ENCODE data around the gene LRRC8B. TPM values are rescaled to one million over a fixed set of nuclear protein-coding genes. Genes with fewer than 3 reads are reported as not detected.
A peak's percentile ranks its signal among the peaks of the same experiment; 100 is the strongest.
"Not testable (repeated sequence)": the region's sequence is repeated elsewhere in the genome, so short reads cannot be mapped to it uniquely, and the experiment has no call there.

The LRRC8B gene
- polyA plus RNA-seq, 3 donors: 10.5 to 10.6 (median 10.6) TPM

DNA sequence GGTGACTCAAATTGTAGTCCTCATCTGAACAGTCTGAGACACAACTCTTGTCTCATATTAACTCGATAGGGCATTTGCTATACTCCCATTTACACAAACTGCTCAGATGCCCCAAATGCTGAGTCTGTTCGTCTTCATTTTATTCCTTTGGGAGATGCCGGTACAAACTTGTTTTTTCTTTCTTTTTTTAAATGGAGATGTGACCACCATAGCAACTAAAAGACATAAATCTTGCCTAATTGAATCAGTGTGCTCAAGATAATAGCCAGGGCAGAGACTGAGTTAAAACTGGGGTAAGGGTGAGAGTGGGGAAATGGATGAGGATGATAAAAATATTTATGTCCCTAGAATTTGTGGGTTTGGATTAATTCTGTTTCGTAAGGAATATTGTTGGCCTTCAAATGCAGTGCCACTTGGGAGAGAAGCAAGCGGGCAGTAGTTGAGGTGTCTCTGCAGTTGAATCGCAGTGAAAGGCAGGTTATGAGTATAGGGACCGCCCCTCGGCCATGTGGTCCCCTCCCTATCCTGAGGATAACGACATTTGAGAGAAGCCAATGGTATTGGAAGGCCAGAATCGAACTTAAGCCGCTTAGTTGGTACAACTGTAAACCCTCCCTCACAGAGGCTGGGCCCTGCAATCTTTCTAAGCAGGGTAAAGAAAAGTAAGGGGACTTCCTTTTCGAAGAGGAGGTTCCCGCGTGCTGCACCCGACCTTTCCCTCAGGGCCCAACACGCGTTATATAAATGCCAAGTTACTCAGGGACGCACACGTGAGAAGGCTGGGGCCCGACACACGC lies 859 bp upstream of the LRRC8B start:
- peak; percentile 52 to 61 (median 56) for DNase-seq (ENCODE audit: low read depth in 3 of 3, low spot score in 2 of 3)

DNA sequence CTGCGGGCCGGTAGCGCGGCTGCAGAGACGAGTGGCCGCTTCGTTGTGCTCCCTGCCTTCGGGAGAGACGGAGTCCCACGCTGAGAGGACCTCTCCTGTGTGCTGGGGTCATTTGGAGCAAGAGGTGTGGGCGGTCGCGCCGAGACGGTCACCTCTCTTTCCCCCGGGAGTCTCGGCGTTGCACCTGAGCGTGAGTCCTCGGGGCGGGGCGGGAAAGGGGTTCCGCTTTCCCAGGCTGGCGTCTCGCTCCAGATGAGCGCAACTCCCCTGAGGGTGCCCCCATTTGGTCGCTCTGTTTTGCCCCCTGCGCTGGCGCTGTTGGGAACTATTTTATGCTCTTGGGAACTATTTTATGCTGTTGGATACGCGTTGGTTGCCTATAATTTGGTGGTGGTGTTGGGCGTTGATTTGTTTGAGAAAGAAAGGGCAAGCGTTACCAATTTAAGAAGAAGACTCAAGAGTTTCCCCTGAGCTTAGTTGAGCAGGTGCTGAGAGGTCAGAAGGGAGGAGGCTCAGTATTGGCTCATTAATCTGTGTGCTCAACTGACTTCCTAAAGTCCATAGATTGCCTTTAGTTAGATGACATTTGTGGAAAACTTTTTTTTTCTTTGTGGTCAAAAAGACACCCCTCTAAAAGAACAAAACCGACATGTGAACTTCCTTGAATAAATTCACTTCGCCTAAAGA lies 683 bp downstream of the LRRC8B start:
- peak in 2 of 3 donors; percentile 29 to 30 for DNase-seq (ENCODE audit: low read depth in 3 of 3, low spot score in 2 of 3)

DNA sequence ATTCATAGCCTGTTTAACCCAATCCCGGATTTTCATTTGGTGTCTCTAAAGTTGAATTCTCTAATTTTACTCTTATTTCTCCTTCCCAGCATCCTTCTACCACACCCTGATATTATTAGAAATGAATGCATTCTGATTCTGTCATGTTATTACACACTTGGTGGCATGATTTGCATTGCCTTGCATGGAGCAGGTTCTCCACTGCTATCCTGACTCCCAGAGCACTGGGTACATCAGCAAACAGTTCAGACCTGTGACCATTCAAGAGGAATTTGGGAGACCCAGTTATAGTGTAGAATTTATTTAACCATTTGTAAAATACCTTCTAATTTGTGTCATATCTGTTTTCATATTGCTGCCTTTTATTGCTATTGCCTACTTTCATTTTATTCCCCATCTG lies 2.6 kb downstream of the LRRC8B start:
- DNase-seq (ENCODE audit: low read depth in 3 of 3, low spot score in 2 of 3): no peak

DNA sequence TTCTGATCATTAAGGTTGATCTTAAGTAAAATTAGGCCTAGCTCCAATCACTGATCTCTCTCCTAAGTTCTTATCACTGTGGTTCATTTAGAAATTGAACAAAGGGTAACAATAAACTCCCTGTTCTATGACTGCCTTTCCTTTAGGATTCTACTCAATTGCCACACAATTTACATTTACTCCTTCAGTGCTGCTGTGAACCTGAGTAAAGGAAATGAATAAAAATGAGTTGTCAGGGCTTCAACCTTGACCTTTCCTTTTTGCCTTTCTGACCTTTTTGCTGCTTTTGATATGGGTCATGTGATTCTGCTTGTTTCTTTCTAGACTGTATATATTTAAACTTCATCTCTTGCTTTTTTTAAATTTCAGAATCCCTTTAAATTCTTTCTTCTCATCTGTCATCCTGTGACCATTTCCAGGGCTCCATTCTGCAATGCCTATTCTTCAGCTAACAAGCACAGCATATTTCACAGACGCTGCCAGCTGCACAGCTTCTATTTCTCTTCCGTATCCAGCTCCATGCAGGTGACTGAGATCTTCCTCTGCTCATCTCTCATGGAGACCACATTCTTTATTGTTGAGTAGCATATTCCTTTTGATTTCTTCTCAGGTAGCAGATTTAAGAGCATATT lies 3.2 kb downstream of the LRRC8B start:
- DNase-seq (ENCODE audit: low read depth in 3 of 3, low spot score in 2 of 3): no peak

DNA sequence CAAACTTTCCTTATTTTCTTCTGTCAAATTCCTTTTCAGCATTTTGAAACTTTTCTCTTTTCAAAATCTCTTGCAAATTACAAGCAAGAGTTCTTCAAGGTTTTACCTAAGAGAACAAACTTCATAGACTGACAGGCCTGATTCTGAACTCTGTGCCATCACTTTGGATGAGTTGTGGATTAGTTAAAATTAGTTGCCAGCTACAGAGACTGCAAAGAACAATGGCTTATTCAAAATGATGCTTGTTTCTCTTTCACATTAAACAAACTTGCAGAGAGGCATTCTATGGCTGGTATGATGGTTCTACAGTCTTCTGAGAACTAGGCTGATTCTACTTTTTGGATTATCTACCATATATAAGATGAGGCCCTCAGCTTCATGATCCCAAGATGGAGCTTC lies 3.8 kb downstream of the LRRC8B start:
- DNase-seq (ENCODE audit: low read depth in 3 of 3, low spot score in 2 of 3): no peak

DNA sequence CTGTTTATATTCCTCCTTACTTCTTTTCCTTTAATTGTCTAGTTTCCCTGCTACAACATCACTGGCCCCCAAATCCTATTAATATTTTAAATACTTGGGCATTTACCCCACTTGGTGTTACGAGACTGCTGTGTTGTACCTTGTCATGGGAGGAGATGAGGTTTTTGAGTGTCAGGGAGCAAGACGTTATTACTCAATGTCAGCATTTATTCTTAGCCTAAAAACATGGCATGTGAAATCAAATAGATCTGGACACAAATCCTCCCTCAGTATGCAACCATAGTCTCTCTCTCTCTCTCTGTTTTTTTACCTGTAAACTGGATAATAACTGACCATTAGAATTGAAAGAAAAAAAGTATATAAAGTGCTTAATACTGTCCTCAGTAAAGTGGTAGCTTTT lies 4.6 kb downstream of the LRRC8B start:
- no peak for DNase-seq (ENCODE audit: low read depth in 3 of 3, low spot score in 2 of 3)

DNA sequence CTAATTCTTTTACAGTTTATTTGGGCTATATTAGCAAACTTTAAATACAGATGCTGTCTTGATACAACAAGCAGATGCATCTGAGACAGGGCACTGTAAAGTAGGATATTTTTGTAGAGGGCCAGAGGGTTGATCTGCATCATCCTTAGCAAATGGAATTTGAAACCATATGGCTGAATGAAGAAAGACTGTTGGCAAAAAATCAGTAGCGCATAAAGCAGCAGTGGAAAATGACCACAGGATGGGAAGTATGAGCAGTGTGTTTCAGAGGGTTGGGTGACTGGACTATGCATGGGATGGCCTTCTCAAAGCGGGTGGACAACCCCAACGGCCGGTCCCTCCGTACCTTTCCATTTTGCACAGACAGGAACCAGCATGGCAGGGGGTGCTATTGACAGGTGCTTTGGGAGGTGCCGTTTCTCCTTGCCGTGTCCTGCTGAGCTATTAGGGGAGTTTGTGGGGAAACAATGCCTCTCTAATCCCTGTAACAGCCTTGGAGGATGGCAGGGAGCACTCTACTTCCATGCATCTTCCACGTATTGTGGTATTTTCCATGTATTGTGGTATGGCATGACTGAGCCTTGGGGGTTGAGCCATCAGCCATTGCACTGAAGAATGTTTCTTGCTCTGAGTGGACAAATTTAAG lies 5.9 kb downstream of the LRRC8B start:
- DNase-seq (ENCODE audit: low read depth in 3 of 3, low spot score in 2 of 3): no peak

DNA sequence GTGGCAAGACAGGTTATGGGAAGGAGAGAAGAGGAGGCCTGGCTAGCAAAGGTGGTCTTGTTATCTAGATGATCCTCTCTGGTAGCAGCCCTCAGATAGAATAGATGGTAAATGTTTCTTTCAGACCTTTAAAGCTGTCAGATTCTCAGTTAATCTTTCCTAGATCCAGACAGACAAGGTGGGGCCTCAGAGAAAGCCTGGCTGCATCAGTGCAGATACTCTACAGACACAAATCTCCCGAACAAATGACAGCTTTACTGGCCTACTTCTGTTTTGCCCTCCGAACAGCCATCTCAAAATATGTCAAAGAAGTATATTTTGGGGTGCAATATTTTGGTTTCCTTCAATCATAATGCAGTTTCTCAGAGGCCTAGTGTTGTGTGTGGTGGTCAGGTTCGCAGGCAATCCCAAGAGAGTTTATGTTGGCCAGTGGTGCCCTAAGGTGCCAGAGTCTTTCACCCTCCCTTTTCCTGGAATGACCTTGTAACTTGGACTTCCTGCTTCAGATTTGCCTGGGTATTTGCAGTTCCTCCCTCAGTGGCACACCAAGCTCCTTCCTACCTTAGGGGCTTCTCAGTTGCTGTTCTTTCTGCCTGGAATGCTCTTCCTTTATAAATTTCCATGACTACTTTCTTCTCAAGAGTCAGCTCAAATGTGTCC lies 7.0 kb downstream of the LRRC8B start:
- no peak for DNase-seq (ENCODE audit: low read depth in 3 of 3, low spot score in 2 of 3)

DNA sequence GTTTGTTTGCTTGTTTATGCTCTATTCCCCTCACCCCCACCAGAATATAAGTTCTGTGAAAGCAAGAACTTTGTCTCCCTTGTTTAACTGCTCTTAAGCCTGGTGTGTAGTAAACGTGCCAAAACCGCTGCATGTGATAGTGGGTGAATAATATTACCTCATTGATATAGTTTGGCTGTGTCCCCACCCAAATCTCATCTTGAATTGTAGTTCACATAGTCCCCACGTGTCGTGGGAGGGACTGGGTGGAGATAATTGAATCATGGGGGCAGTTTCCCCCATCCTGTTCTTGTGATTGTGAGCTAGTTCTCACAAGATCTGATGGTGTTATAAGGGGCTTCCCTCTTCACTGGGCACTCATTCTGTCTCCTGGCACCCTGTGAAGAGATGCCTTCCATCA lies 7.6 kb downstream of the LRRC8B start:
- no peak for DNase-seq (ENCODE audit: low read depth in 3 of 3, low spot score in 2 of 3)

DNA sequence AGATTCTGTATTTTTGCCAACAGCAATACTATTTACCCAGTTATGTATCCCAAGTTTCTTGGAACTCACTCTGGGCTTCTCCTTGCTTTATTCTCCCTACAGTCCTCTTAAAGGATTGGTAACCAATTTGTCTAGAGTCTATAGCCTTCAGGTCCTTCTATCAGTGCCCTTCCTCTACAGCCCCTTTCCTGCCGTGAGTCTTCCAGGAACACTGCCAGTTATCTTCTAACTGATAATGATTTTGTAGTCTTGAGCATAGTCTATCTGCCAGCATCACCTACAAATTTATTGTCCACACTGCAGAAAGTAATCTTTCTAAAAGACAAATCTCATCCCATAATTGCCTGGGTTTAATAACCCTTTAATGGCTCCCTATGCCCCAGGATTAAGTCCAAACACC lies 8.2 kb downstream of the LRRC8B start:
- no peak for DNase-seq (ENCODE audit: low read depth in 3 of 3, low spot score in 2 of 3)

DNA sequence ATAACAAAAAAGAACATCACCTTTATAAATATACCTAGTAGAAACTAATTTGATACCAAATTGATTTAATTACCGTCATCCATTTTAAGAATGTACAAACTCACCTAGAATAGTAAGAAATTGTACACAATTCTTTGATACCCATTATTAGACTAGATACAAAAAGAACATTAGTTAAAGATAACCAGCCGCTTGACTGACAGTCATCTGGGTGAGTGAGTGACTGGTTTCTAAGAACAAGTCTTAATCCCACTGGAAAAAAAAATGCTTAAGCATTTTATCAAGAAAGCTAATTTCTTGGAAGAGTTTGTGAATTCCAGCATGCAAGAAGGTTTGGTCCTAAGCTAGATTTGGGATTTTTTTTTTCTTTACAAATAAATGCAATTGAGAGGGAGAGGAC lies 10.9 kb downstream of the LRRC8B start:
- DNase-seq (ENCODE audit: low read depth in 3 of 3, low spot score in 2 of 3): no peak

DNA sequence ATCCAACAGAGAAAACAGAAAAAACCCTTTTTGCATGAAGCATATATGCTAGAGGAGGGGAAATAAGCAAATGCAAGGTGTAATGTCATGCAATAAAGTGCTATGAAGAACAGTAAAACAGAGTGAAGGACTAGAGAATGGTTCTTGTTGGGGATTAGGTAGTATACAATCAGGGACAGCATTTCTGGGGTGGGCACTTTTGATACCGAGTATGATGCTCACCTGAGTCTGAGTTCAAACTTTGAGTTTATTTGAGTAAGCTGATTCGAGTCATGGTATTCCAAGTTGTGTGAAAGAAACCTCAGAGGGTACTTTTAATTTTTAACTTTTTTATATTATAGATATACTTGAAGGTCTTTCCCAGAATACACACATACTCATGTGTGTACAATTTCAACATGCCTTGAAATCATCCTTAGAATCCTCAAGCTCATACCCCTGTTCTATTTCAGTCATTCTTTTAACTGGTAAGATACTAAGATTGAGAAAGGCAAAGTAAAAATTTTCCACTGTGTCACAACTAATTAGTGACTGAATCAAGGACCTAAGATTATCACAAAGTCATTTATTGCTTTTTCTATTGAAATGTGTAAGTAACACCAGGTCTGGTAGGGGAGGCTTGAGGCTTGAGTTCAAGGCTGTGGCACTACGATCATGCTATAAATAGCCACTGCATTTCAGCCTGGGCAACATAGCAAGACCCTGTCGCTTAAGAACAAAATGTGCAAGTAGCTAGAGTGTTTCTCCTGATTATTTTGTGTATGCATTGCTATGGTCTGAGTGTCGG lies 12.1 kb downstream of the LRRC8B start:
- DNase-seq (ENCODE audit: low read depth in 3 of 3, low spot score in 2 of 3): no peak

DNA sequence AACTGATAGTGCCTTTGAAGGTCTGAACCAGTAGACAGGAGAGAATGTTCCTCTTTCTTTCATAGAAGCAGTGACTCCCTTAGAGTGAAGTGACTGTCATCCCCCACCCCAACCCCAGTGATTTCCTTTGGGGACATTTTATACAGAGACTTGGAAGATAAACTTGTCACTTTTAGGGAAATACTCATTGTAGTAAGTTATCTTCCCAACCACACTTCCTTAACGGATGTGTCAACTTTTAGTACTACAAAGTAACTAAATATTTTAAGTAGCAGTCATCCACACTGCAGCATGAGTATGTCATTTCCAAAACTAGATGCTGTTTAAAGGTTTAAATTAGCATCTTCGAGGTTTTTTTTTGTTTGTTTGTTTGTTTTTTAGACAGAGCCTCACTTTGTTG lies 13.7 kb downstream of the LRRC8B start:
- DNase-seq (ENCODE audit: low read depth in 3 of 3, low spot score in 2 of 3): no peak

DNA sequence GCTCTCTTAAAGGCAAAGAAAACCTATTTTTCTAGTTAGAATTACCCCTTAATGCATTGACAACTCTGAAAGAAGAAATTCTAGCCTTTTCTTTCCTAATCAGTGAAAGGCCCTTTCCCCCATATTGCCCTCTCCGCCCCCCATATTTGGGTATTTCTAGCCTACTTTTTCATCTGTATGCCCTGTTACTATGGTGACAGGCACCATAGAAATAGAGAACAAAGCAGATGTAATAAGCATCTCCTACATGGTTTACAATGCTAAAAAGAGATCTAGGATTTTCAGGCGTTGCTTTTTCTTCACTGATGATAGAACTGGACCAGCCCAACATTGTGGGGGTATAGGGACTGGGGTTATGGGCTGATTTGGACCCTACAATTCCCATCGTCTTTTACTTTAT lies 14.5 kb downstream of the LRRC8B start:
- no peak for DNase-seq (ENCODE audit: low read depth in 3 of 3, low spot score in 2 of 3)

DNA sequence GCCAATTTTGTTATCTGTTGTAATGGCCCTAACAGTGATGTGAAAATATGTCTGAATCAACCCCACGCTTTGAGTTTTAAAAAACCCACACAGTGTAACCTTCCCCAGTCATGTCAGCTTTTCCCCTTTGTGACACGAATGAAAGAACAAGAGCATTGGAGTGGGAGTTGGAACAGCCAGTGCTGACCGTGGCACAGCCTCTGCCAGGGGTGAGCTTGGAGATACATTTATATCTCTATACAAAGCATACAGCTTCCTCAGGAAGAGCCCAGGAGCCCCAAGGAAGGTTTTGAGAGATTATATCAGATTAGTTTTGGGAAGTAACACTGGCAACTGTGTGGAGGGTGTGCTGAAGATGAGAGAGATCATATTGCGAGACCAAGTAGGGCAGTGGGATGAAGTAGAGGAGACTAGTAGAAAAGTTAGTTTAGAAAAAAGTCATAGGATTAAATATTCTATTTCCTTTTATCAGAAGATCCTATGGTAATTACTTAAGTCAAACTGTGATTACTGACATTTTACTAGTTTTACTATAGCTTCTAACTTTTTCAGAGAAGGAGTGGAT lies 15.9 kb downstream of the LRRC8B start:
- DNase-seq (ENCODE audit: low read depth in 3 of 3, low spot score in 2 of 3): no peak

DNA sequence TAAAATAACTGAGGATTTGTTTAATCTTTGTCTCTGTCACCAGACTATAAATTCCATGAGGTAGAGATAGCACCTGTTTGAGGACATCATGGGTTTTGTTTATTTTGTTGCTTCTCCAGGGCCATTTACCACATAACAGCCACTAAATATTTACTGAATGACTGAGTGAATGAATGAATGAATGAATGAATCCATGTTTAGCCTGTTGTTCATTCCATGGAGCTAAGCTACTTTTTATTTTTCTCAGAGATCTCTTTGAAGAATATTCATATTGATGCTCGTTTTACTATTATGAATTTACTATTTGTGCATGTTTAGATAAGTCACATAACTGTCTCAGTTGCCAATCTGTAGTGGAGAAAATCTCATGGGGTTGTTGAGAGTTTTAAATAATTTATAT lies 17.7 kb downstream of the LRRC8B start:
- DNase-seq (ENCODE audit: low read depth in 3 of 3, low spot score in 2 of 3): no peak

DNA sequence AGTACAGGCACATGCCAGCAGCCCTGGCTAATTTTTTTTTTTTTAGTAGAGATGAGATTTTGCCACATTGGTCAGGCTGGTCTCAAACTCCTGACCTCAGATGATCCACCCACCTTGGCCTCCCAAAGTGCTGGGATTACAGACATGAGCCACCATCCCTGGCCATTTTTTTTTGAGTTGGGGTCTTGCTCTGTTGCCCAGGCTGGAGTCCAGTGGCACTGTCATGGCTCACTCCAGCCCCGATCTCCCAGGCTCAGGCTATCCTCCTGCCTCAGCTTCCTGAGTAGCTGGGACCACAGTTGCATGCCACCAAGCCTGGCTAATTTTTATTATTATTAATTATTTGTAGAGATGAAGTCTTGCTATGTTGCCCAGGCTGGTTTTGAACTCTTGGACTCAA lies 19.0 kb downstream of the LRRC8B start:
- not testable (repeated sequence) for DNase-seq (ENCODE audit: low read depth in 3 of 3, low spot score in 2 of 3)

DNA sequence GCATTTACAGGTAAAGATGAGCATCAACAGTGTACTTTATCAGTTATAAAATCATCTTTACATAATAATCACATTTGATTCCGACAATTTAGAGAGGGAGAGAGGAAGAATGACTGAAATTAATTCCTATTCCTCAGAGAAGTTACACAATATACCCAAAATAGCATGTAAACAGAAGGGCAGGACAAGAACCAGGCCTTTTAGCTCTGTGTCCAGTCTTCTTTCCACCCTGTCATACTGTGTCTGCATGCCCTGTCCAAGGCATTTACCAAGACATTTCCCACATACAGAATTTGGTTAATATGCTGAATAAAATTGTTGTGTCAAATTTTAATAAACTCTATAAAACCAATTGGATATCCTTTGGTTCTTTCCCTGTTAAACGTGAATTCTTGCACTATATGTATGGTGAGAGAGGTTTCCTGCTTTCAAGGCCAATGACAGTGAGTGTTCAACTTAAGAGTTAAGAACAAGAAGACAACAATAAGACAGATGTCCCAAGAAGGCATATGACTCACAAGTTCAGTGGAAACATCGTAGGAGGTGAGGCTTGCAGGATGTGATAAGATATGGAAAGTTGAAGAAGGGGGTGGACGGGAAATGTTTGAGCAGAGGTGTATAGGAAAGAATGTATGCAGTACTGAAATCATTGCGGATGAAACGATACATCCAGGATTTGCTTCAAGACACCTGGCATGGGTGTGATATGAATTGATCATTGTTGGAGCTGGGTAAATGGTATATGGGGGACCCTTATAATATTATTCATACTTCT lies 20.8 kb downstream of the LRRC8B start:
- no peak for DNase-seq (ENCODE audit: low read depth in 3 of 3, low spot score in 2 of 3)
